ENCODE measurements around the gene LBH. TPM values are rescaled to one million over a fixed set of nuclear protein-coding genes. Genes with fewer than 3 reads are reported as not detected.
A peak's percentile ranks its signal among the peaks of the same experiment; 100 is the strongest.

The LBH gene
- total and polyA plus RNA-seq, 9 donors, result 21.4 to 32.9 (median 29.9) TPM

- Histone ChIP-seq H3K9me3 (replicated peaks; ENCODE audit: control insufficient read depth, low read depth, low read length) (no peaks in the 10 kb centered on the region), H3K4me3 (ENCODE audit: low read length) (no peak overlapping the region), H3K36me3 (ENCODE audit: control insufficient read depth, insufficient read depth, low read length) (no peaks in the 10 kb centered on the region), H3K27ac (ENCODE audit: low read length) (peak overlapping the region; percentile 29), H3K27me3 (ENCODE audit: control insufficient read depth, insufficient read depth, low read length) (no peaks in the 10 kb centered on the region), H3K4me1 (ENCODE audit: control insufficient read depth, insufficient read depth, low read length) (peaks cover 41% of the 10 kb centered on the region)
- DNase-seq, result no peak
- no CpG with 5 or more reads among the region's 3 CpGs for WGBS (ENCODE audit: insufficient coverage)
Measured at GRCh38 chr2:30223413-30223874, 7.9 kb upstream of the LBH start.

- peaks cover 41% of the 10 kb centered on the region for H3K4me1 ChIP-seq (ENCODE audit: control insufficient read depth, insufficient read depth, low read length)
- H3K9me3 ChIP-seq (replicated peaks; ENCODE audit: control insufficient read depth, low read depth, low read length), result no peaks in the 10 kb centered on the region
- no peak overlapping the region for H3K4me3 ChIP-seq (ENCODE audit: low read length)
- DNase-seq, result no peak
- H3K36me3 ChIP-seq (ENCODE audit: control insufficient read depth, insufficient read depth, low read length), result no peaks in the 10 kb centered on the region
- no peaks in the 10 kb centered on the region for H3K27me3 ChIP-seq (ENCODE audit: control insufficient read depth, insufficient read depth, low read length)
- H3K27ac ChIP-seq (ENCODE audit: low read length), result peak overlapping the region; percentile 29
Measured at GRCh38 chr2:30224151-30224550, 7.2 kb upstream of the LBH start.

DNA sequence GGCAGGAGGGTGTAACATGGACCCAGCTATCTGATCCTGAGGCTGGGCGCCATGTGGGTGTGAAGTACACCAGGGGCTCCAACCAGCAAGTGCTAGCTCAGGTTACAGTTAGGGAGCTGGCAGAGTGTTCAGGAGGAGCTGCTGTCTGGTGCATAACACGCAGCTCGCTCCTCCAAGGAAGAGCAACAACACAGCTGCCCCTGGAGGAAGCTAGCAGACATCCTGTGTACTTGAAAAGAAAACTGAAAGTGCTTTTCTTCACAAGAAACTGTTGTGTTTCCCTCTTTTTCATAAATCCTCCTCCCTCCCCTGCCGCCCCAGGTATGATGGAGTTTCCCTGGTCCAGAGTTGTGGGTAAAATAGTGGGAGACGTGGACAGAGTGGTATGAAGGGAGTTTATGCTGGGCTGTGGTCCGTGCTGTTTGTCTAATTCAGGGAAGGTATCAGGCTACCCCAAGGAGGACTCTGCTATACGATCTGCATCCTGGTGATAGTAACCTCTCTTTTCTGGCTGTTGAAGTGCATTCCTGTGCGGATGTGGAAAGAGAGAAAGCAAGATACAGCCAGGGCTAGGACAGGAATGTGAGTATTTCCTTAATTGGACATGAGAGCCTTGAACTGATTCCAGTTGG, 6.1 kb upstream of the LBH start:
- Histone ChIP-seq H3K4me3 (ENCODE audit: low read length) (peak overlapping the region; percentile 44), H3K27me3 (ENCODE audit: control insufficient read depth, insufficient read depth, low read length) (no peaks in the 10 kb centered on the region), H3K9me3 (replicated peaks; ENCODE audit: control insufficient read depth, low read depth, low read length) (no peaks in the 10 kb centered on the region), H3K36me3 (ENCODE audit: control insufficient read depth, insufficient read depth, low read length) (no peaks in the 10 kb centered on the region), H3K27ac (ENCODE audit: low read length) (peak overlapping the region; percentile 95), H3K4me1 (ENCODE audit: control insufficient read depth, insufficient read depth, low read length) (peaks cover 39% of the 10 kb centered on the region)
- WGBS (ENCODE audit: insufficient coverage), result 18% methylated on average over 6 of the region's 8 CpGs
- DNase-seq, result peak; percentile 92

GRCh38 chr2:30226144-30227032, 4.9 kb upstream of the LBH start:
- Histone ChIP-seq H3K4me3 (ENCODE audit: low read length) (no peak overlapping the region), H3K27me3 (ENCODE audit: control insufficient read depth, insufficient read depth, low read length) (peaks cover 4% of the 10 kb centered on the region), H3K4me1 (ENCODE audit: control insufficient read depth, insufficient read depth, low read length) (peaks cover 46% of the 10 kb centered on the region), H3K36me3 (ENCODE audit: control insufficient read depth, insufficient read depth, low read length) (no peaks in the 10 kb centered on the region), H3K27ac (ENCODE audit: low read length) (peak overlapping the region; percentile 95), H3K9me3 (replicated peaks; ENCODE audit: control insufficient read depth, low read depth, low read length) (no peaks in the 10 kb centered on the region)
- DNase-seq, result no peak
- WGBS (ENCODE audit: insufficient coverage), result 70% methylated on average over 8 of the region's 10 CpGs

DNA sequence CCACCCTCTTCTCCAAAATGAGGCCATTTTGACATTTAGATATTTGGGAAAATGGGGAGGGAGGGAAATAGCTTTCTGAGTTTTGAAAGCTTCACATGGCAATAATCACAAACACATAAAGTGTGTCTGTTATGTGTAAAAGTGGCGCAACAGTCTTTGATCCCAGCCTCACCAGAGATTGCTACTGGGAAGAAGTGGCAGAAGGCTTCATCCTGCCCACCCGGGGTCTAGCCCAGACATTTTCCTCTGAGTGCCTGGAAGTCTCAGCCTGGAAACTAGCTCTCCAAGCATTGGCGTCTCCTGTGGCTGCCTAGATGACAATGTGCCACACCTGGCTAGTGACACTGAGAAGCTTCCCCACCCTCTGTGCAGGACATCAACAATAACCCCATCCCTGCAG, 1.7 kb upstream of the LBH start:
- H3K36me3 ChIP-seq (ENCODE audit: control insufficient read depth, insufficient read depth, low read length), result peaks cover 3% of the 10 kb centered on the region
- no peaks in the 10 kb centered on the region for H3K9me3 ChIP-seq (replicated peaks; ENCODE audit: control insufficient read depth, low read depth, low read length)
- DNase-seq, result no peak
- H3K4me1 ChIP-seq (ENCODE audit: control insufficient read depth, insufficient read depth, low read length), result peaks cover 53% of the 10 kb centered on the region
- no peak overlapping the region for H3K27ac ChIP-seq (ENCODE audit: low read length)
- 76% methylated on average over 3 of the region's 3 CpGs for WGBS (ENCODE audit: insufficient coverage)
- peaks cover 8% of the 10 kb centered on the region for H3K27me3 ChIP-seq (ENCODE audit: control insufficient read depth, insufficient read depth, low read length)
- no peak overlapping the region for H3K4me3 ChIP-seq (ENCODE audit: low read length)

GRCh38 chr2:30230497-30231211, 680 bp upstream of the LBH start:
- WGBS (ENCODE audit: insufficient coverage), result under 1% methylated on average over 43 of the region's 50 CpGs
- peaks cover 13% of the 10 kb centered on the region for H3K36me3 ChIP-seq (ENCODE audit: control insufficient read depth, insufficient read depth, low read length)
- H3K27ac ChIP-seq (ENCODE audit: low read length), result peak overlapping the region; percentile 62
- peaks cover 8% of the 10 kb centered on the region for H3K27me3 ChIP-seq (ENCODE audit: control insufficient read depth, insufficient read depth, low read length)
- DNase-seq, result peak; percentile 73
- H3K9me3 ChIP-seq (replicated peaks; ENCODE audit: control insufficient read depth, low read depth, low read length), result no peaks in the 10 kb centered on the region
- H3K4me1 ChIP-seq (ENCODE audit: control insufficient read depth, insufficient read depth, low read length), result peaks cover 43% of the 10 kb centered on the region
- H3K4me3 ChIP-seq (ENCODE audit: low read length), result peak overlapping the region; percentile 75

- Histone ChIP-seq H3K27me3 (ENCODE audit: control insufficient read depth, insufficient read depth, low read length) (peaks cover 8% of the 10 kb centered on the region), H3K4me3 (ENCODE audit: low read length) (peak overlapping the region; percentile 75), H3K9me3 (replicated peaks; ENCODE audit: control insufficient read depth, low read depth, low read length) (no peaks in the 10 kb centered on the region), H3K36me3 (ENCODE audit: control insufficient read depth, insufficient read depth, low read length) (peaks cover 19% of the 10 kb centered on the region), H3K27ac (ENCODE audit: low read length) (peak overlapping the region; percentile 88), H3K4me1 (ENCODE audit: control insufficient read depth, insufficient read depth, low read length) (peaks cover 42% of the 10 kb centered on the region)
- under 1% methylated on average over 51 of the region's 70 CpGs for WGBS (ENCODE audit: insufficient coverage)
- peak; percentile 86 for DNase-seq
Measured at GRCh38 chr2:30231996-30232800, 864 bp downstream of the LBH start.

DNA sequence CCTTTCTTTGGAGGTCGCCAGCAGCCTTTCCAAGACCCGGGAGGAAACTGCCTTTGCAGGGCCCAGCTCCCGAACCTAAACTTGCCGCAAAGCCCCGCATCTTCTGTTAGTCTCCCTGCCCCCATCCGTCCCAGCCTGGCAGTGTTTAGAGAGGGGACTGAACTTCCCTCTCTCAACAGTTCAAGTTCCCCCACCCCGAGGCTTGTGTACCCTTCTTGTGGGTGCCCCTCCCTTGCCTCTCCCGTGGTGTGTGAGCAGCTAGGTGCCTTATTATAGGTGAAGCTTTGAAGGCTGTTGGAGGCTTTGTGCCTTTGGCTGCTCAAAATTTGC, 1.4 kb downstream of the LBH start:
- Histone ChIP-seq H3K4me1 (ENCODE audit: control insufficient read depth, insufficient read depth, low read length) (peaks cover 46% of the 10 kb centered on the region), H3K27ac (ENCODE audit: low read length) (peak overlapping the region; percentile 88), H3K4me3 (ENCODE audit: low read length) (peak overlapping the region; percentile 75), H3K27me3 (ENCODE audit: control insufficient read depth, insufficient read depth, low read length) (peaks cover 8% of the 10 kb centered on the region), H3K9me3 (replicated peaks; ENCODE audit: control insufficient read depth, low read depth, low read length) (no peaks in the 10 kb centered on the region), H3K36me3 (ENCODE audit: control insufficient read depth, insufficient read depth, low read length) (peaks cover 22% of the 10 kb centered on the region)
- 0% methylated on average over 1 of the region's 8 CpGs for WGBS (ENCODE audit: insufficient coverage)
- DNase-seq, result no peak

GRCh38 chr2:30233271-30234009, 2.1 kb downstream of the LBH start:
- Histone ChIP-seq H3K27ac (ENCODE audit: low read length) (no peak overlapping the region), H3K27me3 (ENCODE audit: control insufficient read depth, insufficient read depth, low read length) (peaks cover 8% of the 10 kb centered on the region), H3K36me3 (ENCODE audit: control insufficient read depth, insufficient read depth, low read length) (peaks cover 26% of the 10 kb centered on the region), H3K4me1 (ENCODE audit: control insufficient read depth, insufficient read depth, low read length) (peaks cover 51% of the 10 kb centered on the region), H3K4me3 (ENCODE audit: low read length) (peak overlapping the region; percentile 75), H3K9me3 (replicated peaks; ENCODE audit: control insufficient read depth, low read depth, low read length) (no peaks in the 10 kb centered on the region)
- DNase-seq, result peak; percentile 72
- WGBS (ENCODE audit: insufficient coverage), result 18% methylated on average over 3 of the region's 4 CpGs

Data from muscle of leg (tissue), 11 donors.